HG03378 (cell line): ENCODE data around the gene NRDC.

Source experiments
- ATAC-seq: cut with Tn5 transposase; IDR thresholded peaks from one replicate; pipeline ENCODE4 v1.9.1; 2021; ENCODE audit warnings: mild to moderate bottlenecking, moderate library complexity; ENCODE audit not compliant: unreplicated experiment

Gene NRDC

DNA sequence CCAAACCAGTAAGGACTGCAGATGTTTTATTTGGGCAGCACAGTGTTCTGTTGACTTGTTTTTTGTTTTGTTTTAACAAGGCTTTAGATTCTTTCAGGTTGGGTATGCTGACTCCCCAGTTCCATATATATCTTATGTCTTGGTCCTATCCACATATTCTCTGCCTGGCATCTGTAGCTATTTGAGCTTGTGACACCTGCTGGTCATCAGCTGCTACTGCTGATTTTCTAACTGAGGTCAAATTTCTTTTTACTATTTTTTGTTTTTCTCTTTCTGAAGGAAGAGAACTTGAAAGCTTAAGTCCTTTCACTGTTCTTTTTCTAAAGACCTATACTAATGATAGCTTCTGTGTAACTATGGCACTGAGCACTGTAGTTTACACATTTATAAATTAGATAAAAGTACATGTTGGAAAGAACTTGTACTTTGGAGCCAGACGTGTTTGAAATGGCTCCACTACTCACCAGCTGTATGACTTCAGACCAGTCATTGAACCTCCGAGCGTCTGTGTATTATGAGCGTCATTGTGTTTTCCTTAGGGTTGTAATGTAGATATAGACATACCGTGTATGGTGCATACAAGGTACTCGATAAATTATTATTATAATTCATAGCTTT lies 109.4 kb downstream of the NRDC start:
- no peak for ATAC-seq

DNA sequence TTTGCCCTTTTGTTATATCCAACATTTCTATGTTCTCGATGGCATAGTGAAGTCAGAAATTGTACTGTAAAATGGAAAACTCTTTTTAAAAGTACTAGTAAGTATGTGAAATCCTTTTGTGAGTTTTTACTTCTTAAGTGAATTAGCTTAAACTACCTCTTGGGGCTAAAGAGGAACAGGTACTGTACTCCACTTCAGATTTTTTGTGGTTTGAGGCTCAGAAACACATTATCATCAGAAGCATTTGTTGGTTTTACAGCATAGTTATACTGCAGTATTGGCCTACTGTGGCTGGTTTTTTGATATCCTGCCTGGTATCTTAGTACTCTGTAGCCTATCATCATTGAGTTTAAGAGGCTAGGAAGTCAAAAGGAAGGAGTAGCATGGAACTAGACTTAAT lies 117.2 kb downstream of the NRDC start:
- ATAC-seq: no peak

DNA sequence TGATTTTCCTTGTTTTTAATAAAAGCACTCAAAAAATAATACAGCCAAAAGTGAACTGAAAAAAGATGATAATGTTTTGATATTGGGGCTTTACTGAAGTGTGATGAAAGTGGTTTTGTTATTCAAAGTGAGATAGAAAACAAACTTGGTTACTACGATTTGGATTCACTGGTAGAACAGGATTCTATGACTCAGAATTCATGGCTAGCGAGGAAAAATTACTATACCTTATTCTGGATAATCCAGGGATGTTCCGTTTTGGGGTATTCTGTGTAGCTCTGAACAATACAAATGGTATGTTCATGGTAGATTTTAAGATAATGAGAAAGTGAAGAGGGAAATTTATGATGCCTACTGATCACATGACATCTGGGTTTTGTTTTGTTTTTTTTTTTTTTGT lies 117.7 kb downstream of the NRDC start:
- ATAC-seq: no peak

DNA sequence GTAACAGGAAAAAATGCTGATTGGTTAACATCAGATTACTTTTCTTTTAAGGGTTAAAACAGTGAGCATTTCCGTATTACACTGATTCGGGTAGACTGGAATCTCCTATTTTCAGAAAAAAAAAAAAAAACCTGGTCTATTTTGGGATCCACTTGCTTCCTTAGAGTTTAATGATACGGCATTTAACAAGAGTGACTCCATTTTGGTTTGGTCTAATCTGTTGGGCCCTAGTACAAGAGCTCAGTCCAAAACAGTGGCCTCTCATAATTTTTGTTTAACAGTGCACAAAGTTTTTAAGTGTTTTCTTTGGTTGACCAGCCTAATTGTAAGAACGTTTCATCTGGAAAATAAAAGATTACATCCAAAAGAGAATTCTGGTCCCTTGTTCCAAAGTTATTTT lies 120.2 kb downstream of the NRDC start:
- no peak for ATAC-seq

DNA sequence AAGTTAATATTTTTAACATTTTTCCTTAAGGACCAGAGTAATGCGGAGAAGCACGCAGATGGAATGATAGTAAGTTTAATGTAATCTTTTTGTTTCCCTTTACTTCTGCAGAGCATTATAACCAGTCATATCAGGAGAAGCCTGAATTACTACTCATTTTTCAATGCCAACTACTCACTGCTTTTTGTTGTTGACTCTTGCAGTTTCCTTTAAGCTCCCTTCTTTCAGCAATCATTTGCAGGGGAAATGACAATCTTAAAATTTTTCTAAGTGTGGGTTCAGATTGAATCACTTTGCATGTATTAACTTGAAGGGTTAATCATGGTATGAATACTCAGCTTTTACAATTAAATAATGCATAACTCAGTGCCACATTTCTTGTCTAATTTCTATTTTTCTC lies 122.2 kb downstream of the NRDC start:
- ATAC-seq: no peak

DNA sequence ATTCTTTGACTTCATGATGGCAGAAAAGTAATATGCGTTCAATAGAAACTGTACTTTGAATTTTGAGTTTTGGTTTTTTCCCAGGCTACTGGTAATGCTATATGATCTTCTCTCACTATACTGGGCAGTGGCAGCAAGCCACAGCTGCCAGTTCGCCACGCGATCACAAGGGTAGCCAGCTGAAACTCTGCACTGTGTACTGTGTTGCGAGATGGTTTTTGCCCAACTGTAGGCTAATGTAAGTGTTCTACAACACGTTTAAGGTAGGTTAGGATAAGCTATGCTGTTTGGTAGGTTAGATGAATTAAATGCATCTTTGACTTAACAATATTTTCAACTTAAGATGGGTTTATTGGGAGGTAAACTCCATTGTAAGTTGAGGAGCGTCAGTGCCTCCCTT lies 123.1 kb downstream of the NRDC start:
- no peak for ATAC-seq

DNA sequence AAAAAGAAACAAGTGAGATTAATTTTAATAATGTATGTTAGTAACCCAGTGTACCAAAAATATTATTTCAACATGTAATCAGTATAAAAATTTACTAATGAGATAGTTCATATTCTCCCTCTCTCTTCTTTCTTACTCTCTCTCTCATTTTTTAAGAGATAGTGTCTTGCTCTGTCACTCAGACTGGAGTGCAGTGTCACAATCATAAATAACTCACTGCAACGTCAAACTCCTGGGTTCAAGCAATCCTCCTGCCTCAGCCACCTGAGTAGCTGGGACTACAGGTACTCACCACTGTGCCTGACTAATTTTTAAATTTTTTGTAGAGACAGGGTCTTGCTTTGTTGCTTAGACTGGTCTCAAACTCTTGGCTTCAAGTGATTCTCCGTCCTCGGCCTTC lies 123.9 kb downstream of the NRDC start:
- no peak for ATAC-seq

DNA sequence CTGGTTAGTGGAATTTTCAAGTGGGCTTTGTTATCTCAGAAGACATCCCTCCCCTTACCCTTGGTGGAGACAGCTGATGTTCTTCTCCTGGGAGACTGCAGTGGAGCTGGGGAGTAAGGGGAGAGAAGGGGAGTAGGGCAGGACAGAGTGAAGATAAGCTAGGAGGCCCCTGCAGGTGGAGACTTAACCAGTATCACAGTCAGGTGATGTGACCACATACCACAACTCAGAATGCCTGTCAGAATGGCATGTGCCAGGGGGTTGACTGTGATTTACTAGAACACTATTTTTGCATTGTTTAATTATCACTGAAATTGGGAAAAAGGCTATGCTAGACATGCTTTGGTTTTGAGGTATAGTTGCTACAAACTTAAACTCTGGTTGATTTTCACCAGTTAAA lies 124.6 kb downstream of the NRDC start:
- no peak for ATAC-seq

DNA sequence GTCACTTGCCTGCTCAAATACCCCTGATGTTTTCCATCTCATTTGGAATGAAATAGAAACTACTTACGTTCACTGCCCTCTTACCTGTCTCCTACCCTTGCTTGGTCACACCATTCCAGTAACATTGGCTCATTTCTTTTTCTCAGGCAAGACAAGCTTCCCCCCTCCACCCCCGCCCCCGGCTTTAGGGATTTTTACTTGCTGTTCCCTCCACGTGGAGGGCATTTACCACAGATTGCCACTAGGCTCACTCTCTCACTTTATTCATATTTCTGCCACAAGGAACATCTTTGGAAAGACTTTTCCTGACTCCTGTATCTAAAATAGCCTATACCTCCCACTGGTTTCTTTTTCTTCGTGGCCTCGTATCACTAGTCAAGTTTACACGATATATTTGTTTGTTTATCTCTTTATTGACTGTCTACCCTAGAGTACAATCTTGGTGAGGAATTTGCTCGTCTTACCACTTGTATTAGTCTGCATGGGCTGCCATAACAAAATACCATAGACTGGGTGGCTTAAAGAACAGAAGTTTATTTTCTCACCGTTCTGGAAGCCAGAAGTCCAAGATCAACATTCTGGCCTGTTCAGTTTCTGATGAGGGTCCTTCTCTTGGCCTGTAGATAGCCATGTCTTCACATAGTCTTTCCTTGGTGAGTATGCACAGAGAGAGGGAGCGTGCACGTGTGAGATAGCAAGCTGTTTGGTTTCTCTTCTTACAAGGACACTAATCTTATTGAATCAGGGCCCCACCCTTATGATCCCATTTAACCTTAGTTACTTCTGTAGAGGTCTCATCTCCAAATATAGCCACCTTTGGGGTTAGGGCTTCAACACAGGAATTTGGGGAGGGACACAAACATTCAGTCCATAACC lies 126.2 kb downstream of the NRDC start:
- no peak for ATAC-seq

DNA sequence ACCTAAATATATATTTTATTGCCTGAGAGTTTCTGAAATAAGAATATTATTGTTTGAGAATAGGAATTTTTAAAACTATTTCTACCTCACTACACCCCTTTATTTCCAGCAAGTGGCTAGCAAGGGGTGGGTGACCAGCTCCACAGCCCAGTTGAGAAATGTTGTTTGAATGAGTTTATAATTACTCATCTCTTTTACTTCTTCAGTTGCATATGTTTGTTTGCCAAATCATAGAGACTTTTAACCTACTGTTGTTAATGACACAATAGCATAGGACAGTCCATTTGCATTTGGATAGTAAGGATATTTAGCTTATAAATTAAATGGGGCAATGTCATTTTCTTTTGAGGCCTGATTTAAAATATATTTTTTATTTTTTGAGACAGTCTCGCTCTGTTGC lies 127.8 kb downstream of the NRDC start:
- no peak for ATAC-seq

DNA sequence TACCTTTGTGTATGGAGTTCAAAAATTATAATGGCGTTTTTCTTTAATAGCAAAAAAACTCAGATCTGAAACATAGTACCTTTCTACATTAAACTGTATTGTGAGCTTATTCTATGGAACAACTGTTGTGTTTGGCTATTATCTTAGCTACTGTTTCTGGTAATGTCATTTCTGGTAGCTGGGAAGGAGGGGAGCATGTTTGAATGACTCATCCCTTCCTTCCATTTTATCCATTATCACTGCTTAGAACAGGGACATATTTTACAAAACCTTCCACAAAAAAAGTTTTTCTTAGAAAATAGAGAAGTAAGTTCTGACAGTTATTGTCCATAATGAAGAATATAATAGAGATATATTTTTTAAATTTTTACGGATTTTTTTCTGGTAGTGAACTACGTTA lies 128.3 kb downstream of the NRDC start:
- ATAC-seq: no peak

DNA sequence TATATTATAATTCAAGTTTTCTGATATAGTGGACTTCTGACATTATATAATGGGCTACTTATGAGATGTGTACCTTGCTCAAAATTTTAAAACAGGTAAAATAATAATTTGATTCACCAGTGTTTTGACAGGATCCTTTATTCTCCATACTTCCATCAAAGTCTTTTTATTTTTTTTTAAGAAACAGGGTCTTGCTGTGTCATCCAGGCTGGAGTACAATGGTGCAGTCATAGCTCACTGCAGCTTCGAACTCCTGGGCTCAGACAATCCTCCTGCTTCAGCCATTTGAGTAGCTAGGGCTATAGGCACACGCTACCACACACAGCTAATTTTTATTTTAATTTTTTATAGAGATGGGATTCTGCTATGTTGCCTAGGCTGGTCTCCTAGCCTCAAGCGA lies 129.4 kb downstream of the NRDC start:
- no peak for ATAC-seq

DNA sequence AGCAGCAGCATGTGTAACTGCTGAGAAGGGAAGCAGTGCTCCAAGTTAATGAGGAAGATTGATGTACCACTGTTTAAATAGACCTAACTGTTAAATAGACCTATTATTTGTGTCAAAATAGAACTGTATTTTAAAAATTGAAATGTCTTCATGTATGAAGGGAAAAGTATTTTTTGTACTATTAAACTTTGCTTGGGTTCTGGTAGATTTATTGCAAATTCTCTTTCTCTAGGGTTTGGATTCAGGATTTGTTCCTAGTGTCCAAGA lies 133.3 kb downstream of the NRDC start:
- ATAC-seq: no peak

DNA sequence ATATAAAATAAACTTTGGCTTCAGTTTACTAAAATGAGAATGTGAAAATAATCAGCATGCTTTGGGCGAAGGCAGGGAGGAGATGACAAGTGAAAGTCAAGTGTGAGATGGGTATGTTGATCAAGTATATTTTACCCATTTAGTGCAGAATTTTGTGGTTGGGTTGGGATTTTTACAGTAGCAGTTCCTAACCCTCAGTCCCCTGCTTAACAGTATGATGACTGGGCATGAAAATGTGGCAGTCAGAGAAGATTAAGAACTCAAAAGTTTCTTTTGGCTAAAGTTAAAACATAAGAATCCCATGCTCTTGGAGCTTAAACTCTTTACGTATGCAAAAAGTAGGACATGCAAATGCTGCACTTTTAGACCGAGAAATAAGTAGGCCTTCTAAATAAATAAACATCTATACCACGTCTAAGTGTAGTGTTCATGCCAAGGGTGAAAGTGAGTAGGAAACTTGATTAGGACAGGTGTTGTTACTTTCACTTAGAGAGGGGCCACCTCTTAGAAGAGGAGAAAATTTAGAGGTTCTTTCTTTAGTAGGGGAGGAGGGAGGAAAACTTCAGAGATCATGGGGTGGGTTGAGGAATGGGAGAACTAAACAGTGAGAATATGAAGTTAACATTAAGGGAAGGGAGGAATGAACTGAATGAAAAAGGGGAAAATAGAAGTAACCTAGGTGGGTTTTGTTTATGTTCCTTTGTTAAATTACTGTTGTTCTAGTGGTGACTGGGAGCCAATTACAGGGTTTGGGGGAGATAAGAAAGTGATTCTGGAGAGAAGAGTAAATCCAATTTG lies 133.8 kb downstream of the NRDC start:
- no peak for ATAC-seq

DNA sequence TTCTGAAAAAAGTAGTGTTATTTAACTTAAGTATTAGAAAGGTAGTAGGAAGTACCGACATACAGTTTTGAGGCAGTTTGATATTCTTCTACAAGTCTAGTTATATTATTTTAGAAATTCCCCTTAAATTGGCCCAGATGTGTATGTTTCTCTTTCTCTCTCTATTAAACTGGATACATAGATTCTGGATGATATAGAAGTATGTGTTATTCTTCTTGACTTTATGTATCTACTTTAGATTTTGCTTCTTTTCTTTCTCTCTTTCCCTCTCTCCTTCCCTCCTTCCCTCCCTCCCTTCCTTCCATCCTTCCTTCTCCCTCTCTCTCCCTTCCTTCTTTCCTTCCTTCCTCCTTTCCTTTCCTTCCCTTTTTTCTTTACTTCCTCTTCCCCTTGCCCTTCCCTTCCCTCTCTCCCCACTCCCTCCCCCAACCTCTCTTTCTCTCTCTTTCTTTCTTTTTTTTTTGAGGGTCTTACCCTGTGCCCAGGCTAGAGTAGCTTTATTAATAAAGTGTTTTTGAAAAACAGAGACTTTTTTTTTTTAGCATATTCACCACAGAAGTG lies 137.3 kb downstream of the NRDC start:
- ATAC-seq: no peak

DNA sequence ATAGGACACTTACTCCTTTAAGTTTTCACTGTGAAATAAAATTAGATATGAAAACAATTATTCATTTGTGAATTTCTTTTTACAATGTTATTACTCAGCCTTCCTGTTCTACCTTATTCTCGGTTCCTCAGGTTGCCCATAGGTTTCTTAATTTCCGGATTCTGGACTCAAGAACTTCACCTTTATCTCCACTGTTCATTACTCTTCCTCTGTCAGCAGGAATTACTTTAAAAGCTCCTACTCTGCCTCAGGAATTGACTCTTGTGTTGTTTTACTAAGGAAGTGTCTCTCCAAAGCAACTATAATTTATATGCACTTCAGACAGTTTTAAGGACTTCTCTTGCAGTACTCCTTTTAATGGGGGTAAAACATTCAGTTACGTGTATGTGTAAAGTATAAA lies 137.9 kb downstream of the NRDC start:
- no peak for ATAC-seq
